ENCODE measurements around the gene DPPA3.

Gene DPPA3

DNA sequence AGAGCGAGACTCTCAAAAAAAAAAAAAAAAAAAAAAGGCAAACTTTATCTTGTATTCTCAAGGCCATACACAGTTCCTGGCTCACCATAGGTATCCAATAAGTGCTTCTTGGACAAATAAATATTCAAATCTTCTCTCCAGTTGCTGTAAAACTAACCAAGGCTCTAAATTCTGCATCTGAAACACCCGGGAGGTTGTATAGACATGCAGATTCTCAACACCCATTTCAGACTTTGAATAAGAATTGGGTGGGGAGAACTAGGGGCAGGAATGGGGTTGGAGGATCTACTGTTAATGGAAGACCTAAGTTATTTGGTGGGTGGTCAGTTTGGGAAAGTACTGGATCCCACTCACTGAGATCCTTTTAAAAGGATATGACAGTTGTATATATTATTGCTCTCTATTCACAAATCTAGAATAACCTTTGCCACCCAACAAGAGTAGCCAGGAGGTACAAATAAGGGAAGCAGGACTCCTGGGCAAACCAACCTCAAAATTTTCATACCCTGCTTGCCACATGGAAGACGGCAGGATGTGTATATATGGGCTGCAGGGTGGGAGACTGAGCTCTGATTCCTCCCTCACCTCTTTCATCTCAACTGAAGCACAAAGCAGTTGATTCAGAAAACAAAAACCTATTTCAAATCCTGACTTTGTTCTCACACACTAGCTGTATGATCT lies 16.5 kb upstream of the DPPA3 start:
- DNase-seq, result no peak
- Mint-ChIP-seq H3K27me3 (ENCODE audit: low read depth, poor library complexity) (peaks cover 5% of the 10 kb centered on the region), H3K36me3 (ENCODE audit: low read depth) (no peaks in the 10 kb centered on the region), H3K4me3 (no peak overlapping the region), H3K4me1 (peaks cover 13% of the 10 kb centered on the region), H3K27ac (no peak overlapping the region), H3K9me3 (no peaks in the 10 kb centered on the region)
- TF ChIP-seq CTCF (IDR thresholded peaks at IDR 0.05), result no peak

DNA sequence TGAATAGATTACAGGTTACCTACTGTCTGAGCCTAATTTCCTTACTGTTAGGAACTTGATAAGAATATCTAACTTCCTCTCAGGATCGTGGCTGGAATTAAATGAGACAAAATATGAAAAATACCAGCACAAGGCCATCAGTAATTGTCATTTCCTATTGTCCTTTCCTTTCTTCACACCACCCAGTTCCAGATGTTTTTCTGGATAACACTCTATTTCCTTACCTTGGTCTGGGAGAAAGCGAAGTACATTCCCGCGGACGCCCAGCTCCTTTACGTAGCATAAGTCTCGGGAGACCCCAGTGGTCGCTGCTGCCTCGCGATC lies 16.0 kb upstream of the DPPA3 start:
- Mint-ChIP-seq H3K27me3 (ENCODE audit: low read depth, poor library complexity) (peaks cover 5% of the 10 kb centered on the region), H3K4me1 (peaks cover 13% of the 10 kb centered on the region), H3K27ac (no peak overlapping the region), H3K4me3 (no peak overlapping the region), H3K9me3 (no peaks in the 10 kb centered on the region), H3K36me3 (ENCODE audit: low read depth) (no peaks in the 10 kb centered on the region)
- TF ChIP-seq CTCF (IDR thresholded peaks at IDR 0.05), result no peak
- DNase-seq, result no peak

- no peak for DNase-seq
- H3K4me1 Mint-ChIP-seq, result peaks cover 13% of the 10 kb centered on the region
- H3K9me3 Mint-ChIP-seq, result no peaks in the 10 kb centered on the region
- no peak within 1 kb of the TSS for H3K4me3 Mint-ChIP-seq
- H3K36me3 Mint-ChIP-seq (ENCODE audit: low read depth), result no peaks in the 10 kb centered on the region
- peaks cover 5% of the 10 kb centered on the region for H3K27me3 Mint-ChIP-seq (ENCODE audit: low read depth, poor library complexity)
- TF ChIP-seq CTCF (IDR thresholded peaks at IDR 0.05), result no peak
- no peak within 1 kb of the TSS for H3K27ac Mint-ChIP-seq
These were observed 15.6 kb upstream of the DPPA3 start, which contains the start of gene GDF3 for GRCh38 chr12:7695566-7696197. Gene GDF3, minus strand, starts transcription at chr12:7695775. Its CDS starts 47 bp downstream, at chr12:7695728.

DNA sequence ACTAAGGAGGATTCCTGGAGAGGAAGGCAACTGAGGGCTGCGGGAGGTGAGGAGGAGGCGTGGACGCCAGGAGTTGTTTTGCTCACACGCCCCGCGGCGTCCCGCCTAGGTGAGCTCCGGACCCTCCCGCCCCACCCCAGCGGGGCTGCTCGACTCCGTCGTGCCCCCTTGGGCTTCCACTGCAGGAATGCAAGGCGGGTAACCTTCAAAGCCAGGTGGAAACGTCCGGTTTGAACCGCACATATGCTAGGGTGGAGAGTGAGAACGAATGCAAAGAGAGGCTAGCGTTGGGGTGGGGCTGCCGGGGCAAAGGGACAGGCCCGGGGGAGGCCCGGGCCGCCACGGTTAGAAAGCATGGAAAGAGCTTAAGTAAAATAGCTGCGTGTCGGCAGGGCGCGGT lies 5.4 kb upstream of the DPPA3 start:
- peaks cover 5% of the 10 kb centered on the region for H3K27me3 Mint-ChIP-seq (ENCODE audit: low read depth, poor library complexity)
- no peak overlapping the region for H3K27ac Mint-ChIP-seq
- no peak for DNase-seq
- H3K4me1 Mint-ChIP-seq, result peaks cover 6% of the 10 kb centered on the region
- H3K9me3 Mint-ChIP-seq, result peaks cover 4% of the 10 kb centered on the region
- H3K4me3 Mint-ChIP-seq, result no peak overlapping the region
- TF ChIP-seq CTCF (IDR thresholded peaks at IDR 0.05), result no peak
- no peaks in the 10 kb centered on the region for H3K36me3 Mint-ChIP-seq (ENCODE audit: low read depth)

DNA sequence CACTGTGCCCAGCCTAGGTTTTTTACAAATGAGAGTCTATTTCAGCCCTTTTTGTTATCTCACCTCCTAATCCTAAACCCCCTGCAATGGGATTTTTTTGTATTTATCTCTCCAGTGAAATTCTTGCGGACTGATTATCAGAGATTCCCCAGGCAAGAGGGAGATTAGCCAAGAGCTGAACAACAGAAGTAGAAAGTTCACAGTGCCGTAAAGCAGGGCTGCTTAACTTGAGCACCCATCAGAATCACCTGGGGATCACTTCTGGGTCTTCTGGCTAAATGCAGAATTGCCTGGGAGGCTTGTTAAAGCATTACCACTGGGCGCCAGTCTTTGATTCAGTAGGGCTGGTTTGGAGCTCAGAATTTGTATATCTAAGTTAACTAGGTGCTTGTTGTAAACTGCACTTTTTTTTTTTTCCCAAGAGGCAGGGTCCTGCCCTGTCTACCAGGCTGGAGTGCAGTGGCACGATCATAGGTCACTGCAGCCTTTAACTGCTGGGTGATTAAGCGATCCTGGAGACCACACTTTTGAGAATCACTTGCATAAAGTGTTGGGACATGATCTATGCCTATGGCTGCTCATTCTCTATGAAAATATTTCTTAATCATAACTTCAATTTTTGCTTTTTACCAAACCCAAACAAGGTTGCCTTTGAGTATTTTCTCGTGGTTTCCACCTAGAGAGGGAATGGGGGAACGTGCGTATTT lies 1.1 kb upstream of the DPPA3 start:
- peaks cover 19% of the 10 kb centered on the region for H3K9me3 Mint-ChIP-seq
- no peak for TF ChIP-seq CTCF (IDR thresholded peaks at IDR 0.05)
- H3K36me3 Mint-ChIP-seq (ENCODE audit: low read depth), result no peaks in the 10 kb centered on the region
- H3K4me3 Mint-ChIP-seq, result no peak overlapping the region
- no peak for DNase-seq
- peaks cover 5% of the 10 kb centered on the region for H3K27me3 Mint-ChIP-seq (ENCODE audit: low read depth, poor library complexity)
- H3K27ac Mint-ChIP-seq, result no peak overlapping the region
- peaks cover 11% of the 10 kb centered on the region for H3K4me1 Mint-ChIP-seq
